ENCODE data around the gene ACTR1B.
"Not testable (repeated sequence)": the region's sequence is repeated elsewhere in the genome, so short reads cannot be mapped to it uniquely, and the experiment has no call there.

ACTR1B gene

DNA sequence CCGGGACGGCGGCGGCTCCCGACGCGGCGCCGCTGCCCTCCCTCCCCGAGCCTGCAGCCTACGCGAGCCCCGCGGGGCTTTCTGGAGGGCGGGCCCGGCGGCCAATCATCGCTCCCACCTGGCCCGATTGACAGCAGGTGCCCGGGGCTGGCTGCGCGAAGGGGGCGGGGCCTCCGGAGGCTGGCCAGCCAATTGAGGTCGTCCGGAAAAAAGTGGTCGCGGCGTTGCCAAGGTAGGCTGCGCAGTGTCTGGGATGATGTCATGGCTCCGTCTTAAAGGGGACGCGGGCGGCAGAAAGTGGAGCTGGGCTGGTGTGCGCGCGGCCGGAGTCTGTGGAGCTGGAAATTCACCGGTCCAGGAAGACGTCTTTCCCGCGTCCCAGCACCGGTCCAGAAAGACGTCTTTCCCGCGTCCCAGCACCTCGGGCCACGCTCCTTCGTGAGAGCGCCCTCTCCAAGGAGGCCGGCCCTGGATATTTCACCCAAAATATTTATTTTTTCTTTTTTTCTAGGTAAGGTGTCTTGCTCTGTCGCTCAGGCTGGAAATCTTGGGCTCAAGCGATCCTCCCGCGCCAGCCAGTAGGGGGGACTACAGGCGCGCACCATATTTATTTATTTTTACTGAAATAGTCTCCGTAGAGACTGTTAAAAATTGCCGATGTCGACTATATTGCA is at the start of gene ACTR1B:
ACTR1B (minus strand) TSS at position 83 of the 674 bp plus-strand sequence. CDS start 154 bp downstream, outside the sequence.
- H3K27ac ChIP-seq = peak within 1 kb of the TSS; percentile 93
- TF ChIP-seq, protein P1, sequence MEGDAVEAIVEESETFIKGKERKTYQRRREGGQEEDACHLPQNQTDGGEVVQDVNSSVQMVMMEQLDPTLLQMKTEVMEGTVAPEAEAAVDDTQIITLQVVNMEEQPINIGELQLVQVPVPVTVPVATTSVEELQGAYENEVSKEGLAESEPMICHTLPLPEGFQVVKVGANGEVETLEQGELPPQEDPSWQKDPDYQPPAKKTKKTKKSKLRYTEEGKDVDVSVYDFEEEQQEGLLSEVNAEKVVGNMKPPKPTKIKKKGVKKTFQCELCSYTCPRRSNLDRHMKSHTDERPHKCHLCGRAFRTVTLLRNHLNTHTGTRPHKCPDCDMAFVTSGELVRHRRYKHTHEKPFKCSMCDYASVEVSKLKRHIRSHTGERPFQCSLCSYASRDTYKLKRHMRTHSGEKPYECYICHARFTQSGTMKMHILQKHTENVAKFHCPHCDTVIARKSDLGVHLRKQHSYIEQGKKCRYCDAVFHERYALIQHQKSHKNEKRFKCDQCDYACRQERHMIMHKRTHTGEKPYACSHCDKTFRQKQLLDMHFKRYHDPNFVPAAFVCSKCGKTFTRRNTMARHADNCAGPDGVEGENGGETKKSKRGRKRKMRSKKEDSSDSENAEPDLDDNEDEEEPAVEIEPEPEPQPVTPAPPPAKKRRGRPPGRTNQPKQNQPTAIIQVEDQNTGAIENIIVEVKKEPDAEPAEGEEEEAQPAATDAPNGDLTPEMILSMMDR (conservative IDR thresholded peaks at IDR 0.05) = peak; percentile 75
- TF ChIP-seq ZFX (IDR thresholded peaks at IDR 0.05) = no peak

GRCh38 chr2:97712693-97713295 is 49.0 kb upstream of the ACTR1B start:
- TF ChIP-seq ZFX (IDR thresholded peaks at IDR 0.05) = no peak
- TF ChIP-seq, protein P1 (conservative IDR thresholded peaks at IDR 0.05) = no peak
- no peak overlapping the region for H3K27ac ChIP-seq

- not testable (repeated sequence) for H3K27ac ChIP-seq
Measured at GRCh38 chr2:97712175-97712574, 48.3 kb upstream of the ACTR1B start.

- no peak overlapping the region for H3K27ac ChIP-seq
- TF ChIP-seq ZFX (IDR thresholded peaks at IDR 0.05) = no peak
- TF ChIP-seq, protein P1 (conservative IDR thresholded peaks at IDR 0.05) = no peak
Measured at GRCh38 chr2:97711394-97711711, 47.5 kb upstream of the ACTR1B start.

DNA sequence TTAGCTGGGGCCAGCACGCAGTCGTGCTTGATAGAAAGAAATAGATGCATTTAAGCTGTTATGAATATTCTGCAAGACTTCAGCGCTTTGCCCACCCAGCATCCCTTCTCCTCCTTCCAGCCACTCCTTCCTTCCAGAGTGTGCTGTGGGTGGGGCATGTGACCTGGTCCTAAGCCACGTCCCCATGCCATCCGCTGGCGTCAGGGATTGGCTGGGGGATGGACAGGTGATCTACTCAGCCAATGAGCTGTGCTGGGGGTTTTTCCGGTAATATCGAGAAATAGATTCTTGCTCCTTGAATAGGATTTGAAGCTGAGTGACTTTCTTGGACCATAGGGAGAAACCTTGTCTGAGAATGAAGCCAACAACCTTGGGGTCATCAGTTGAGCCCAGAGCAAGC is 44.8 kb upstream of the ACTR1B start:
- TF ChIP-seq ZFX (IDR thresholded peaks at IDR 0.05) = no peak
- TF ChIP-seq, protein P1 (conservative IDR thresholded peaks at IDR 0.05) = no peak
- H3K27ac ChIP-seq = no peak overlapping the region

- H3K27ac ChIP-seq = no peak overlapping the region
Measured at GRCh38 chr2:97708048-97708380, 44.2 kb upstream of the ACTR1B start.

DNA sequence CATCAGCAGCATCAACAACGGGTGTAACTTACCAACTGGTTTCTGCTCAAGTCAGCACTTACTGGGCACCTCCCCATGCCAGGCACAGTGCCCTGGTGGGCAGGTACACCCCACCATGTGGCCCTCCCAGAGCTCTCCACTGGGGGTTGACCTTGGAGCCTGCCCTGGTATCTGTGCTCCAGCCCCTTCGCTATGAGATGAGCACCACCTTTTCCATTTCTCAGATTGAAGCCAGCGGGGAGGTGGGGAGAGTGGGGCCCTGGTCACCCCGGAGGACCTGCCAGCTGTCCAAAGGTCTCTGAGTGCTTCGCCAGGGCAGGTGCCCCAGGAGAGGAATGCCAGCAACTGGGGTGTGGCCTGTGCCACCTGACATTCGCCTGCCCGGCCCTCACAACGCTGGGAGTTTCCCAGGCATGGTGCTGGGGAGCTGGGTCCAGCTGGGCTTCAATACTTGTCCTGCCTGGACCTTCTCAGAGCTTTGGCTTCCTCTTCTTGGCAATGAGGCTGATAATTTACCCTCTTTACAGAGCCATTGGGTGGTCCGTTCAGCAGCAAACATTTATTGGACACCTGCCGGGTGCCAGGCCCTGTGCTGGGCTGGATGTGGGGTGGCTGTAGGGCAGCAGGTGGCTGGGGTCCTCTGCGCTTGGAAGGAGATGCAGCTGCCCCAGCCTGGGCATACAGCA is 43.7 kb upstream of the ACTR1B start:
- no peak for TF ChIP-seq ZFX (IDR thresholded peaks at IDR 0.05)
- TF ChIP-seq, protein P1 (conservative IDR thresholded peaks at IDR 0.05) = no peak
- H3K27ac ChIP-seq = no peak overlapping the region

More at GRCh38 chr2:97708048-97708380, 44.2 kb upstream of the ACTR1B start:
- TF ChIP-seq ZFX (IDR thresholded peaks at IDR 0.05) = no peak
- TF ChIP-seq, protein P1 (conservative IDR thresholded peaks at IDR 0.05) = no peak

Measured in C4-2B (cell line).